GM21529 (cell line): ENCODE results near the gene MPP7.
A peak's percentile ranks its signal among the peaks of the same experiment; 100 is the strongest.
"Not testable (repeated sequence)": the region's sequence is repeated elsewhere in the genome, so short reads cannot be mapped to it uniquely, and the experiment has no call there.

Experiments used
- ATAC-seq: cut with Tn5 transposase; IDR thresholded peaks from one replicate; pipeline ENCODE4 v1.9.1; 2021; ENCODE audit not compliant: unreplicated experiment

Gene MPP7

GRCh38 chr10:28302638-28303488 is at the start of gene MPP7:
MPP7 (minus strand) TSS chr10:28303064; CDS start chr10:28238604, 64,460 bp downstream.
- ATAC-seq = peak; percentile 100

DNA sequence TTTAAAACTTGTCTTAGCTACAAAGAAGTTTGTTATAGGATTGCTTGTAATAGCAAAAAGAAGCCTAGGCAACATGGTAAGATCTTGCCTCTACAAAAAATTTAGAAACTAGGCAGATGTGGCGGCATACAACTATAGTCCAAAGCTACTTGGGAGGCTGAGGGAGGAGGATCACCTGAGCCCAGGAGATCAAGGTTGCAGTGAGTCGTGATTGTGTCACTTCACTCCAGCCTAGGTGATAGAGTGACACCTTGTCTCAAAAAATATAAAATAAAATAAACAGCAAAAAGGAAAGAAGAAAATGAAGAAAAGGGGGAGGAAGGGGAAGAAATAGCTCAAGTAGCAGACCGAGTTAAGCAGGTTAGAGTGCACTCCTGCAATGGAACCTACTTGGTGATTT is 47.0 kb upstream of the MPP7 start:
- no peak for ATAC-seq

DNA sequence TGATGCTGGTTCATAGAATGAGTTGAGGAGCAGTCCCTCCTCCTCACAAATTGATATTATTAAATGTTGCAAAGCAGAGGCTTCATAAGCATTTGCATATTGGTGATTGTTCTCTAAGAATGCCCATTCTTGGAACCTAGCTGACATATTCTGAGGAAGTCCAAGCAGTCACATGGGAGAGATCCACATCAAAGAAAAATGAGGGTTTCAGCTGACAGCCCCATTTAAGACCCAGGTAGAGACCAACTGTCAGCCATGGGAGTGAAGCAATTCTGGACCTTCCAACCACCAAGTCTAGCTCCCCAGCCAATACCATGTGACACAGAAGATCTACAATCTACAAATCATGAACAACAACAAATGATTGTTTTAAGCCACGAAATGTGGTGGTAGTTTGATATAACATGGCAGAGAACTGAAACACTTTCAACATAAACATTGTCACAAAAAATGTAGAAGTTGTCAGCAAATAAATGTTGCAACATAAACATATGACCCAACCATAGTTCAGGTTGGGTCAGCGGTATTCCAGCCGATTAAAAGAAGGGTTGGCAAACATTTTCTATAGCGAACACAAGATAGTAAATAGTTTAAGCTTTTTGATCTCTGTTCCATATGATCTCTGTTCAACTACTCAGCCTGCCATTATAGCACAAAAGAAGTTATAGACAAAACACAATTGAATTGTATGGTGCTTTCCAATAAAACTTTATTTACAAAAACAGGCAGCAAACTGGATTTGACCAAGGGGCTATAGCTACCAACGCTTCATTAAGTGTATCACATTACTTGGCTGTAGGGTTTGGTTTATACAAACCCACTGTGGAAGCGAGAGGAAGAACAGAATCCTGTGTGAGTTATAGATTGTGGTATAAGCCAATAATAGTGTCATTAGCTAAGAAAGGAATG is 41.4 kb upstream of the MPP7 start:
- ATAC-seq = no peak

- no peak for ATAC-seq
Observed at GRCh38 chr10:28343252-28343651, 40.4 kb upstream of the MPP7 start.

DNA sequence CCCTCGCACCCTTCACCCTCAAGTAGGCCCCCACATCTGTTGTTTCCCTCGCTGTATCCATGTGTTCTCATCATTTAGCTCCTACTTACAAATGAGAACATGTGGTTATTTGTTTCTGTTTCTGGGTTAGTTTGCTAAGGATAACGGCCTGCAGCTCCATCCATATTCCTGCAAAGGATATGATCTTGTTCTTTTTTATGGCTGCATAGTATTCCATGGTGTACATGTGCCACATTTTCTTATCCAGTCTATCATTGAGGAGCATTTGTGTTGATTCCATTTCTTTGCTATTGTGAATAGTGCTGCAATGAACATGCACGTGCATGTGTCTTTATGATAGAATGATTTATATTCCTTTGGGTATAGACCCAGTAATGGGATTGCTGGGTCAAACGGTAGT is 38.8 kb upstream of the MPP7 start:
- not testable (repeated sequence) for ATAC-seq

DNA sequence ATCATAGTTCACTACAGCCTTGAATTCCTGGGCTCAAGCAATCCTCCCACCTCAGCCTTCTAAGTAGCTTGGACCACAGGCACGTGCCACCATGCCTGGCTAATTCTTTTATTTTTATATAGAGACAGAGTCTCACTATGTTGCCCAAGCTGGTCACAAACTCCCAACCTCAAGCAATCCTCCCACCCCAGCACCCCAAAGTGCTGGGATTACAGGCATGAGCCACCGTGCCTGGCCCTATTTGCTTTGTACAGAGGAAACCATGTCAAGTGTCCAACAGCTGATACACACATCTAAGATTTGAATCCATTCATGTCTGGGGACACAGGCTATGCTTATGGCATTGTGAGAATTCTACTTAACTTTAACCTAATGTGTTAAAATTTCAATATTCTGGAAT is 29.9 kb upstream of the MPP7 start:
- no peak for ATAC-seq

DNA sequence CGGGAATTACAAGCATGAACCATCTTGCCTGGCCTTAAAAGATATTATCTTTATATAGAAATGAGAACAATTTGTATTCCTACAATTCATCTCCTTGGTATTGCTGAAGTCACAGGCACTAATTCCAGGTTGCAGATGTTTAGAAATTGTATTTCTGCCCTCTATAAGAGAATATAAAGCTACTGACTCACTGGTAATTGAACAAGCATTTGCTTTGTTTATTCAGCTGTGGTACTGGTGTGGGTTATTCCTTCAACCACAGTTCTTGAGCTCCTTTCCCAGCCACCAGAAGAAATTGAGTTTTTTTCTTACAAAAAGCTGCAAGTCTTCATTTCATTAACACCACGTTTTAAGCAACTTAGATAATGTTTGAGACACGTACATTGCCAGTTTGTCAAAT is 29.0 kb upstream of the MPP7 start:
- ATAC-seq = no peak

GRCh38 chr10:28331066-28331465 is 28.2 kb upstream of the MPP7 start:
- ATAC-seq = no peak

- no peak for ATAC-seq
Observed at GRCh38 chr10:28328346-28328745, 25.5 kb upstream of the MPP7 start.

- ATAC-seq = no peak
Observed at GRCh38 chr10:28327491-28327880, 24.6 kb upstream of the MPP7 start.

GRCh38 chr10:28326516-28327490 is 23.9 kb upstream of the MPP7 start:
- ATAC-seq = no peak

DNA sequence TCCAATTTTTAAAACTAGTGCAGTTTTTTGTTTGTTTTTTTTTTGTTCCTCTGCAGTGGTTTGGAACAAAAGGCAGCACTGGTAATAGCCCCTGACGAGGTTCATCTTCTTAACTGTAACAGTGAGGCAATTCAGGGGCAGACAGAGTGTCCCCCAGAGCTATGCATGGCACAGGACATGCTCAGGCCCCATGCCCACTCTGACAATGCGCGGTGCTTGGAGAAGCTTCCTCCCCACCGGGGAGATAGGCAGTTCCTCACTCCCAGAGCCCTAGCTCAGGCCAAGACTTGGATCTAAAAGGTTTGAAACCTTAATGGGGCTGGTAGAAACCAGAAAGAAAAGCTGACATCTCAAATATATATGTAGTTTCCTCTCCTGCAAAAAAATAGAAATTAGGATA is 17.9 kb upstream of the MPP7 start:
- ATAC-seq = no peak

- no peak for ATAC-seq
Observed at GRCh38 chr10:28320090-28320489, 17.2 kb upstream of the MPP7 start.

DNA sequence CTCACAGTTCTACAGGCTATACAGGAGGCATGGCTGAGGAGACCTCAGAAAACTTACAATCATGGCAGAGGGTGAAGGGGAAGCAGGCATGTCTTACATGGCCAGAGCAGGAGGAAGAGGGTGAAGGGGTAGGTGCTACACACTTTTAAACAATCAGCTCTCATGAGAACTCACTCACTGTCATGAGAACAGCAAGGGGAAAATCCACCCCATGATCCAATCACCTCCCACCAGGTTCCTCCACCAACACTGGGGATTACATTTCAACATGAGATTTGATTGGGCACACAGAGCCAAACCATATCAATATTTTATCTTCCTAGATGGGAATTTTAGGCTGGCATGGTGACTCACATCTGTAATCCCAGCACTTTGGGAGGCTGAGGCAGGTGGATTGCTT is 16.2 kb upstream of the MPP7 start:
- ATAC-seq = not testable (repeated sequence)

GRCh38 chr10:28318626-28319025 is 15.8 kb upstream of the MPP7 start:
- no peak for ATAC-seq

GRCh38 chr10:28317760-28318159 is 14.9 kb upstream of the MPP7 start:
- ATAC-seq = no peak

- ATAC-seq = no peak
Observed at GRCh38 chr10:28316696-28317095, 13.8 kb upstream of the MPP7 start.

- no peak for ATAC-seq
Observed at GRCh38 chr10:28315140-28315539, 12.3 kb upstream of the MPP7 start.

- ATAC-seq = no peak
Observed at GRCh38 chr10:28314211-28314610, 11.3 kb upstream of the MPP7 start.

DNA sequence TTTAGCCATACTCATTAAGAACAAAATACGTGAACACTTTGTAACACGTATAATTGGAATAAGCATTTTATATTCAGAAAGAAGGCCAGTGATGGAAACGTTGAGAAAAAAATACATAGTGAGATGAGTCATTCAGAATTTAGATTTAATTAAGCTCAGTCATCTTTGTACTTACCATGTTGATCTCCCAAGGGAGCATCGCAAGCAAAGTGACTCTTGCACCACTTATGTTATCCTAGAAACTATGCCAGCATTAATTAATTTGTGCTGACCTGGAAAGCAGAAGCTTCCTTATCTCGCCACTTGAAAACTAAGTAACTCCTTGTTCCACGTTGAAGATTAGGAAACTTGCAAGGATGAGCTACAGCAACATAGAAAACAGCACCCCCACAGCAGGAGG is 9.7 kb upstream of the MPP7 start:
- no peak for ATAC-seq

GRCh38 chr10:28311104-28311503 is 8.2 kb upstream of the MPP7 start:
- ATAC-seq = no peak
